Endodermal cell (in vitro differentiated cells): Measurements from ENCODE around the gene TTC13. TPM values are rescaled to one million over a fixed set of nuclear protein-coding genes. Genes with fewer than 3 reads are reported as not detected.
A peak's percentile ranks its signal among the peaks of the same experiment; 100 is the strongest.

ENCODE experiments used
- DNase-seq: peaks from one replicate; pipeline ENCODE4 v3.0.0-alpha.2; 2017
- H3K27ac ChIP-seq: 2 replicates; pipeline ENCODE4 v1.5.1; 2013; ENCODE audit warnings: mild to moderate bottlenecking, low read depth, low read length, moderate library complexity
- H3K27me3 ChIP-seq: 2 replicates; pipeline ENCODE4 v1.6.1; 2013; ENCODE audit warnings: mild to moderate bottlenecking, low read length, moderate library complexity; ENCODE audit not compliant: insufficient read depth, control insufficient read depth, poor library complexity, severe bottlenecking
- H3K36me3 ChIP-seq: 2 replicates; pipeline ENCODE4 v1.7.0; 2013; ENCODE audit warnings: mild to moderate bottlenecking, low read length, moderate library complexity; ENCODE audit not compliant: control insufficient read depth, insufficient read depth
- H3K4me1 ChIP-seq: one replicate; pipeline ENCODE4 v1.7.0; 2013; ENCODE audit warnings: low read length; ENCODE audit not compliant: control insufficient read depth, insufficient read depth
- H3K4me3 ChIP-seq: 2 replicates; pipeline ENCODE4 v1.5.1; 2013; ENCODE audit warnings: mild to moderate bottlenecking, low read length, moderate library complexity
- H3K9ac ChIP-seq: 2 replicates; pipeline ENCODE4 v1.6.1; 2013; ENCODE audit warnings: mild to moderate bottlenecking, low read length, moderate library complexity; ENCODE audit not compliant: poor library complexity, severe bottlenecking; ENCODE audit errors: extremely low read depth
- H3K9me3 ChIP-seq: 2 replicates; pipeline ENCODE4 v1.6.1; 2013; ENCODE audit warnings: mild to moderate bottlenecking, low read length, moderate library complexity; ENCODE audit not compliant: control insufficient read depth
- H3K27ac Mint-ChIP-seq: 2 replicates; pipeline ENCODE4 v1.8.0; 2020; ENCODE audit warnings: mixed read lengths
- H3K27me3 Mint-ChIP-seq: 2 replicates; pipeline ENCODE4 v1.8.0; 2021; ENCODE audit warnings: mild to moderate bottlenecking, mixed read lengths; ENCODE audit not compliant: insufficient read depth
- H3K36me3 Mint-ChIP-seq: 2 replicates; pipeline ENCODE4 v1.8.0; 2020; ENCODE audit warnings: low read depth, mixed read lengths
- H3K4me1 Mint-ChIP-seq: 2 replicates; pipeline ENCODE4 v1.8.0; 2020; ENCODE audit warnings: mixed read lengths
- H3K4me3 Mint-ChIP-seq: 2 replicates; pipeline ENCODE4 v1.8.0; 2020; ENCODE audit warnings: mild to moderate bottlenecking, moderate library complexity, mixed read lengths
- H3K9me3 Mint-ChIP-seq: 2 replicates; pipeline ENCODE4 v1.8.0; 2020; ENCODE audit warnings: mild to moderate bottlenecking, mixed read lengths
- WGBS, 2 experiments: methylation state at CpG; one replicate each; pipeline versions ENCODE4 v1.1.5 to v1.1.7; 2013; ENCODE audit warnings: missing lambda C conversion rate in 2 of 2, mixed read lengths in 1 of 2; ENCODE audit not compliant: insufficient coverage in 1 of 2, insufficient read length in 1 of 2; 5-methylcytosine and 5-hydroxymethylcytosine counted together
- total RNA-seq, 2 donors: library from RNA; stranded (reverse); fragmentation: NEBNext Ultra II Directional in 1 of 2; extraction: Animal tissue kit (Norgen Biotek cat#: 25700) in 1 of 2; gene quantifications; 2 replicates in 1 of 2; 3 replicates in 1 of 2; pipeline ENCODE4 v1.2.1, GENCODE V29; 2021
- TF ChIP-seq, protein P1 (sequence below): fragments of 200-600 bp; sonication (generic); conservative IDR thresholded peaks from 2 replicates; pipeline ENCODE4 v1.5.0; 2021; ENCODE audit warnings: antibody characterized with exemption, mild to moderate bottlenecking

The TTC13 gene
- total RNA-seq, 2 donors from 2014 or later, result 12.4 to 14.5 TPM

DNA sequence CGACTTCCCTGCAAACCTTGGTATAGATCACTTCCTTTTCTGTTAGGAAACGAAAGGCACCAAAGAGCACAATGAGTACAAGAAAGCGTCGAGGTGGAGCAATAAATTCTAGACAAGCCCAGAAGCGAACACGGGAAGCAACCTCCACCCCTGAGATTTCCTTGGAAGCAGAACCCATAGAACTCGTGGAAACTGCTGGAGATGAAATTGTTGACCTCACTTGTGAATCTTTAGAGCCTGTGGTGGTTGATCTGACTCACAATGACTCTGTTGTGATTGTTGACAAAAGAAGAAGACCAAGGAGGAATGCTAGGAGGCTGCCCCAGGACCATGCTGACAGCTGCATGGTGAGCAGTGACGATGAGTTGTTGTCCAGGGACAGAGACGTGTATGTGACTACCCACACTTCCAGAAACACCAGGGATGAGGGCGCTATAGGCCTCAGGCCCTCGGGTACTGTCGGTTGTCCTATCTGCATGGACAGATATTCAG lies 42.9 kb upstream of the TTC13 start:
- Histone ChIP-seq H3K36me3 (peaks cover 48% of the 10 kb centered on the region), H3K4me3 (no peak overlapping the region), H3K27ac (no peak overlapping the region), H3K27me3 (no peaks in the 10 kb centered on the region), H3K9ac (no peak overlapping the region), H3K4me1 (no peaks in the 10 kb centered on the region), H3K9me3 (no peaks in the 10 kb centered on the region)
- Mint-ChIP-seq H3K36me3 (peaks cover 67% of the 10 kb centered on the region), H3K4me1 (peaks cover 21% of the 10 kb centered on the region), H3K27ac (no peak overlapping the region), H3K4me3 (no peak overlapping the region), H3K9me3 (no peaks in the 10 kb centered on the region), H3K27me3 (peaks cover 4% of the 10 kb centered on the region)
- WGBS, 2 experiments, result 93% methylated on average over 11 to 12 of the region's 12 CpGs
- TF ChIP-seq, protein P1, sequence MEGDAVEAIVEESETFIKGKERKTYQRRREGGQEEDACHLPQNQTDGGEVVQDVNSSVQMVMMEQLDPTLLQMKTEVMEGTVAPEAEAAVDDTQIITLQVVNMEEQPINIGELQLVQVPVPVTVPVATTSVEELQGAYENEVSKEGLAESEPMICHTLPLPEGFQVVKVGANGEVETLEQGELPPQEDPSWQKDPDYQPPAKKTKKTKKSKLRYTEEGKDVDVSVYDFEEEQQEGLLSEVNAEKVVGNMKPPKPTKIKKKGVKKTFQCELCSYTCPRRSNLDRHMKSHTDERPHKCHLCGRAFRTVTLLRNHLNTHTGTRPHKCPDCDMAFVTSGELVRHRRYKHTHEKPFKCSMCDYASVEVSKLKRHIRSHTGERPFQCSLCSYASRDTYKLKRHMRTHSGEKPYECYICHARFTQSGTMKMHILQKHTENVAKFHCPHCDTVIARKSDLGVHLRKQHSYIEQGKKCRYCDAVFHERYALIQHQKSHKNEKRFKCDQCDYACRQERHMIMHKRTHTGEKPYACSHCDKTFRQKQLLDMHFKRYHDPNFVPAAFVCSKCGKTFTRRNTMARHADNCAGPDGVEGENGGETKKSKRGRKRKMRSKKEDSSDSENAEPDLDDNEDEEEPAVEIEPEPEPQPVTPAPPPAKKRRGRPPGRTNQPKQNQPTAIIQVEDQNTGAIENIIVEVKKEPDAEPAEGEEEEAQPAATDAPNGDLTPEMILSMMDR, result no peak
- DNase-seq, result peak; percentile 51

DNA sequence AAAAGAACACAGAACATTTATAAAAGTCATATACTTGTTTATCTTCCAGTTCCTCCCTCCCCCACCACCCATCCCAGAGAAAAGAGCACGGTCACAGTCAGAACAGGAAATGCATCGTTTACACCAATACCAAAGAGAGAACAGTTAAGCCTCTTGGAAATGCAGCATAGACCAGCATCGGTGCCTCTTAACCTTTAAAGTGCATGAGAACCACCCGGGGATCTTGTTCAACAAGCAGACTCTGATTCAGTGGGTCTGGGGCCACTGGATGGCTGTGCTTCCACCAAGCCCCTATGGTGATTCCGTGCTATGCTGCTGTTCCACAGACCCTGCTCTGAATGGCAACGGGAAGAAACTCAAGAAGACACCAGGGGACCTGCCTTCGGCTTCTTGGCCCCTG lies 42.2 kb upstream of the TTC13 start:
- Histone ChIP-seq H3K36me3 (peaks cover 54% of the 10 kb centered on the region), H3K27me3 (no peaks in the 10 kb centered on the region), H3K4me1 (no peaks in the 10 kb centered on the region), H3K4me3 (no peak overlapping the region), H3K9ac (no peak overlapping the region), H3K9me3 (no peaks in the 10 kb centered on the region), H3K27ac (no peak overlapping the region)
- TF ChIP-seq, protein P1, result no peak
- 54 to 63% methylated on average over 4 to 7 of the region's 7 CpGs for WGBS, 2 experiments
- Mint-ChIP-seq H3K36me3 (peaks cover 71% of the 10 kb centered on the region), H3K4me1 (peaks cover 21% of the 10 kb centered on the region), H3K9me3 (no peaks in the 10 kb centered on the region), H3K27ac (no peak overlapping the region), H3K27me3 (peaks cover 4% of the 10 kb centered on the region), H3K4me3 (no peak overlapping the region)
- peak; percentile 80 for DNase-seq

DNA sequence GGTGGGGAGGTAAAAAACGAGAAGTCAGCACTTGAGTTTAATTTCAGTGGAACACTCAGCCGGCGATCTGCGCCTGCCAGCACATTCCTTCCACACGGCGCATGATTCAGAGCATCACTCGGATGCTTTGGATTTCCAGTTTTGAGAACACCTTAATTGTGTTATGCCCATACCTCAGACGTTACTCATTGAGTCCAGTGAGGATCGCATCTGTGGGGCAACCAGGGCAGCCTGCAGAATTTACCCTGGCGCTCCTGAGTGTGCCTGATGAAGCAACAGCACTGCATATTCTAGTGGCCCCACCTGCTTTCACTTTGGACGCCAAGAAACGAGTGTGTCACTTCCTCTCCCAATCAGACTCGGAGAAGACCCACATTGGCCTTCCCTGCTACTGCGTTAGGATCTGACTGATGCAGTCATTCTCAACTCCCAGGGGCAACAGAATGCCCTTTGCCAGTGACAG lies 41.5 kb upstream of the TTC13 start:
- no peaks in the 10 kb centered on the region for H3K9me3 Mint-ChIP-seq
- peak; percentile 61 for DNase-seq
- WGBS, 2 experiments, result 89 to 93% methylated on average over 14 of the region's 14 CpGs
- H3K27me3 Mint-ChIP-seq, result peaks cover 4% of the 10 kb centered on the region
- Histone ChIP-seq H3K9me3 (no peaks in the 10 kb centered on the region), H3K36me3 (peaks cover 57% of the 10 kb centered on the region), H3K9ac (no peak overlapping the region), H3K4me3 (no peak overlapping the region), H3K27me3 (no peaks in the 10 kb centered on the region), H3K4me1 (no peaks in the 10 kb centered on the region), H3K27ac (no peak overlapping the region)
- TF ChIP-seq, protein P1, result peak; percentile 32
- no peak overlapping the region for H3K27ac Mint-ChIP-seq
- no peak overlapping the region for H3K4me3 Mint-ChIP-seq
- peaks cover 74% of the 10 kb centered on the region for H3K36me3 Mint-ChIP-seq
- peaks cover 21% of the 10 kb centered on the region for H3K4me1 Mint-ChIP-seq
